ENCODE data around the gene MCEMP1. TPM values are rescaled to one million over a fixed set of nuclear protein-coding genes. Genes with fewer than 3 reads are reported as not detected.
A peak's percentile ranks its signal among the peaks of the same experiment; 100 is the strongest.

Gene MCEMP1, protein sequence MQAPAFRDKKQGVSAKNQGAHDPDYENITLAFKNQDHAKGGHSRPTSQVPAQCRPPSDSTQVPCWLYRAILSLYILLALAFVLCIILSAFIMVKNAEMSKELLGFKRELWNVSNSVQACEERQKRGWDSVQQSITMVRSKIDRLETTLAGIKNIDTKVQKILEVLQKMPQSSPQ
- total RNA-seq (2014; rRNA removed; shearing (Covaris generic); ENCODE audit: low replicate concordance): not detected in 2 replicates

DNA sequence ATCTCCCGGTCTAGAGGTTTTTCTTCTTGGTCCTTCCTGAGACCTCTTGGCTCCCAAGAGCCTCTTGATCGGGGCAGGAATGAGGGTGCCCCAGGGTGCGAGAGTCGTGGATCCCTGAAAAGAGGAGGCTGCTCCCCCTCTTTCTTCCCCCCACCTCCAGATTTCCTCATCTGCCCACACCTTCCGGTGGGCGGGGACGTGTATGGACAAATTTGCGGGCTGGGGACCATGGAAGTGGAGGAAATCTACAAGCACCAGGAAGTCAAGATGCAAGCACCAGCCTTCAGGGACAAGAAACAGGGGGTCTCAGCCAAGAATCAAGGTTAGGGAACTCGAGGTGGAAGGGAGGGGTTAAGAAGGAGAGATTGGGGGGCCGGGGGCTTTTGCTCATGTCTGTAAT is at the start of gene MCEMP1:
MCEMP1 (plus strand) TSS at position 237 of the 400 bp plus-strand sequence; CDS start at position 268, 31 bp downstream.
- Histone ChIP-seq H3K4me2 (ENCODE audit: low read depth, low read length, poor library complexity, severe bottlenecking) (no peak within 1 kb of the TSS), H4K20me1 (ENCODE audit: insufficient read depth, low read depth, low read length) (0 out of 2 replicates have a peak, but pooled peaks cover 4% of the 10 kb centered on the region), H3K36me3 (ENCODE audit: insufficient read depth, low read length) (no peaks in the 10 kb centered on the region), H3K79me2 (ENCODE audit: low read length) (peaks cover 11% of the 10 kb centered on the region), H3K27ac (ENCODE audit: low read length) (no peak within 1 kb of the TSS), H3K9ac (ENCODE audit: low read length) (no peak within 1 kb of the TSS), H3K4me3 (ENCODE audit: low read length) (no peak within 1 kb of the TSS), H3K9me2 (replicated peaks; ENCODE audit: insufficient read depth, low read length) (no peaks in the 10 kb centered on the region), H3K27me3 (ENCODE audit: low read length) (no peaks in the 10 kb centered on the region), H2AFZ (ENCODE audit: low read length) (no peak within 1 kb of the TSS), H3K4me1 (ENCODE audit: low read length) (peaks cover 17% of the 10 kb centered on the region), H3K9me3 (ENCODE audit: low read length) (no peaks in the 10 kb centered on the region)
- no peak for DNase-seq

DNA sequence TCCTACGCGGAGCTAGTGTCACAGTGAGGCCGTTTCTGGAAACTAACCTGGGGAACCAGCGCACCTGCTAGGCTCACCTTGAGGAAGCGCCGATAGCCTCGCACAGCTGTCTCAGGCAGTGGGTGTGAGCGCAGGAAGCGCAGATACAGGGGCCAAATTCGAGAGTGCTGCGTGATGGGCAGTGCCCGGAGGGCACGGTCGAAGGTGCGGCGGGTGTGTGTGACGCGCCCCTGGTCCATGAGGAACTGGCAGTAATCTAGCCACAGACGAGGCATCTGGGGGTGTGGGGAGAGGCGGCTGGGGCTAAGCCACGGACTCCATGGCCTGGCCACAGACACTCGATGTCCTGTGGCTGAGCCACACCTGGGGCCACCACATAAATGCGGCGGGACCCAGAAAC is 49.7 kb upstream of the MCEMP1 start:
- Histone ChIP-seq H3K4me1 (ENCODE audit: low read length) (peaks cover 19% of the 10 kb centered on the region), H4K20me1 (ENCODE audit: insufficient read depth, low read depth, low read length) (peaks cover 23% of the 10 kb centered on the region; the same call in 1 of the 2 replicates), H3K27ac (ENCODE audit: low read length) (no peak overlapping the region), H3K9ac (ENCODE audit: low read length) (no peak overlapping the region), H3K79me2 (ENCODE audit: low read length) (peaks cover 53% of the 10 kb centered on the region), H3K9me2 (replicated peaks; ENCODE audit: insufficient read depth, low read length) (no peaks in the 10 kb centered on the region), H3K4me3 (ENCODE audit: low read length) (no peak overlapping the region), H3K4me2 (ENCODE audit: low read depth, low read length, poor library complexity, severe bottlenecking) (no peak overlapping the region), H3K9me3 (ENCODE audit: low read length) (no peaks in the 10 kb centered on the region), H2AFZ (ENCODE audit: low read length) (no peak overlapping the region), H3K36me3 (ENCODE audit: insufficient read depth, low read length) (no peaks in the 10 kb centered on the region; the same call in 1 of the 2 replicates), H3K27me3 (ENCODE audit: low read length) (no peaks in the 10 kb centered on the region)
- no peak for DNase-seq

DNA sequence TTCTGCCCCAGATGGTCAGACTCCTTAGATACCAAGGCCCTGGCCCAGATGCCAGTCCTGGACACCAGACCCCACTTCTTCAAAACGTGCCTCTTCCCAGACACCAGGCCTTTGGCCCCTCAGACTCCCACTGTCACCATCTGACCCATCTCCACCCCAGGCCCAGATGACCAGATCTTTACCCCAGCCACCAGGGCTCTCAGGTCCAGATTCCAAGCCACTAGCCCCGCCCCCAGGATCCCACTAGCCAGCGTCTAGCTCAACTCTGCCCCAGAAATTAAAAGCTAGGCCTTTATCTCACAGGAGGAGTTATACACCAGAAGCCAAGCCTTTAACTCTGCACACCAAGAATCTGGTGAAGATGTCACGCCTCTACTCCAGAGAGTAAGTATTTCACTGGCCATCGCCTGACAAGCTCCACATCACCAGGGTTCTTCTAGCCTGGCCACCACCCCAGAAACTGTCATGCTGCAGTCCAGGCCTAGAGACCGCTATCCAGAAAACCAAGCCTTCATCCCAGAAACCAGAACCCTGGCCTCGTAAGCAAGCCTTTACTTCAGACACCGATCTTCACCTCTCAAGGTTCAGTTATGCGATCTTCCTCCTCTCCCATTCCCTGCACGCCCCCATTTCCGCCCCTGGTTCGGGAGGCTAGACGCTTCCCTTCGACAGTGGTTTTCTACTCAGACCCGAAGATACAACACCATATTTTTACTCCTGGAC is 48.1 kb upstream of the MCEMP1 start:
- Histone ChIP-seq H3K9me3 (ENCODE audit: low read length) (no peaks in the 10 kb centered on the region), H4K20me1 (ENCODE audit: insufficient read depth, low read depth, low read length) (peaks cover 20% of the 10 kb centered on the region; the same call in 1 of the 2 replicates), H3K9ac (ENCODE audit: low read length) (peak overlapping the region; percentile 88), H3K4me1 (ENCODE audit: low read length) (peaks cover 19% of the 10 kb centered on the region), H3K4me3 (ENCODE audit: low read length) (peak overlapping the region; percentile 97), H3K79me2 (ENCODE audit: low read length) (peaks cover 53% of the 10 kb centered on the region), H3K36me3 (ENCODE audit: insufficient read depth, low read length) (no peaks in the 10 kb centered on the region), H3K9me2 (replicated peaks; ENCODE audit: insufficient read depth, low read length) (no peaks in the 10 kb centered on the region), H3K27me3 (ENCODE audit: low read length) (no peaks in the 10 kb centered on the region), H3K27ac (ENCODE audit: low read length) (no peak overlapping the region), H2AFZ (ENCODE audit: low read length) (no peak overlapping the region), H3K4me2 (ENCODE audit: low read depth, low read length, poor library complexity, severe bottlenecking) (peak overlapping the region; percentile 87)
- DNase-seq: no peak

DNA sequence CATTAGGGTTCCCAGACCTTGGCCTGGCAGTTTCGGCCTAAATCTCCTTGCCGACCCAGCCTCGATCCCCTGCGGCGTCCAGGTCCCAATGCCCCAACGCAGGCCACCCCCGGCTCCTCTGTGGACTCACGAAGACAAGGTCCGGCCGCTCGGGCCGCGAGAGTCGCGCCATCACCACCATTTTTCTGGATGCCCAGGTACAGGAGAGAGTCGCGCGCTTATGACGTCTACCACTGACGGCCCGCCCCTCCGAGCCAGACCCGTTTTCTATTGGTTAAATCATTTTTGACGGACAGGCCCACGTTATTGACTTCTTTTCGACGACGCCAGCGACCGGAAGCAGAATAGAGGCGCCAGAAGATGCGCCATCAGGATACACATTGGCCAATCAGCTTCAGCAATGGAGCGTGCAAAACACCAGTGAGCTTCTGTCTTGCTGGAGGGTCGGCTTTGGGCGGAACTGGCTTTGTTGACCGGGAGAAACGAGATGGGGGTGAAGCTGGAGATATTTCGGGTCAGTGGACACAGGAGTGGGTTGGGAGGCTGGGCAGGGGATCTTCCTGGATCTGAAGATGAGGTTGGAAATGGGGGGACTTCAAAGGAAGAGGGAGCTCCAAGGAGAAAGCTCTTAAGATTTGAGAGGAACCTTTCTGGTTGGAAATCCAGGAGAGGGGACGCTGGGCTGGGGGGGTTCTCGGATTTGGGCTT is 47.4 kb upstream of the MCEMP1 start, which contains the start of the genes PET100 and XAB2:
PET100 (plus strand) TSS at position 447 of the 708 bp plus-strand sequence; CDS start at position 488, 41 bp downstream.
XAB2 (minus strand) TSS at position 199 of the 708 bp plus-strand sequence; CDS start at position 181, 18 bp downstream.
- H3K4me3 ChIP-seq (ENCODE audit: low read length): peak within 1 kb of the TSS; percentile 97
- no peaks in the 10 kb centered on the region for H3K9me3 ChIP-seq (ENCODE audit: low read length)
- H3K4me2 ChIP-seq (ENCODE audit: low read depth, low read length, poor library complexity, severe bottlenecking): peak within 1 kb of the TSS; percentile 92
- H3K36me3 ChIP-seq (ENCODE audit: insufficient read depth, low read length): no peaks in the 10 kb centered on the region
- no peaks in the 10 kb centered on the region for H3K9me2 ChIP-seq (replicated peaks; ENCODE audit: insufficient read depth, low read length)
- no peak within 1 kb of the TSS for H2AFZ ChIP-seq (ENCODE audit: low read length)
- peaks cover 53% of the 10 kb centered on the region for H3K79me2 ChIP-seq (ENCODE audit: low read length)
- H3K27ac ChIP-seq (ENCODE audit: low read length): no peak within 1 kb of the TSS
- peaks cover 19% of the 10 kb centered on the region for H3K4me1 ChIP-seq (ENCODE audit: low read length)
- H4K20me1 ChIP-seq (ENCODE audit: insufficient read depth, low read depth, low read length): peaks cover 20% of the 10 kb centered on the region; the same call in 1 of the 2 replicates
- peak; percentile 98 for DNase-seq
- peak within 1 kb of the TSS; percentile 95 for H3K9ac ChIP-seq (ENCODE audit: low read length)
- H3K27me3 ChIP-seq (ENCODE audit: low read length): no peaks in the 10 kb centered on the region

DNA sequence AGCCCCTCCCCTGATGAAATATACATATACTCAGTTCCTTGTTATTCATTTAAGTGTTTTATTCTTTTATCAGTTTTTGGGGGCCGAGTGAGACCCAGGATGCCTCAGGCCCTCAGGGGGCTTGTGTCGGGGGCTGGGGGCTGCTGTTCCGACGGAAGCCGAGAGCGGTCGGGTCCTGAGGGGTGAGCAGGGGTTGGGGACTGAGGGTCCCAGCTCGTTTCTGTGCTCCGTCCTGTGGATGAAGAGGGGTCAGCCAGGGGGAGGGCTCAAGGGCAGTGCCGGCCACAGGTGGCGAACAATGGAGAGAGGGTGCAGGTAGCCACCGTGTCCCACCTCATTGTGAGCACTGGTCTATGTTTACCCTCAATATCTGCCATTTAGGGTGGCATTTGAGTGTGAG is 45.3 kb upstream of the MCEMP1 start:
- H3K4me3 ChIP-seq (ENCODE audit: low read length): no peak overlapping the region
- H2AFZ ChIP-seq (ENCODE audit: low read length): no peak overlapping the region
- no peak for DNase-seq
- H3K36me3 ChIP-seq (ENCODE audit: insufficient read depth, low read length): no peaks in the 10 kb centered on the region
- no peaks in the 10 kb centered on the region for H3K9me3 ChIP-seq (ENCODE audit: low read length)
- no peak overlapping the region for H3K4me2 ChIP-seq (ENCODE audit: low read depth, low read length, poor library complexity, severe bottlenecking)
- H3K9me2 ChIP-seq (replicated peaks; ENCODE audit: insufficient read depth, low read length): no peaks in the 10 kb centered on the region
- H3K79me2 ChIP-seq (ENCODE audit: low read length): peaks cover 46% of the 10 kb centered on the region
- H4K20me1 ChIP-seq (ENCODE audit: insufficient read depth, low read depth, low read length): peaks cover 20% of the 10 kb centered on the region; the same call in 1 of the 2 replicates
- H3K27me3 ChIP-seq (ENCODE audit: low read length): no peaks in the 10 kb centered on the region
- no peak overlapping the region for H3K27ac ChIP-seq (ENCODE audit: low read length)
- H3K9ac ChIP-seq (ENCODE audit: low read length): no peak overlapping the region
- H3K4me1 ChIP-seq (ENCODE audit: low read length): peaks cover 21% of the 10 kb centered on the region

DNA sequence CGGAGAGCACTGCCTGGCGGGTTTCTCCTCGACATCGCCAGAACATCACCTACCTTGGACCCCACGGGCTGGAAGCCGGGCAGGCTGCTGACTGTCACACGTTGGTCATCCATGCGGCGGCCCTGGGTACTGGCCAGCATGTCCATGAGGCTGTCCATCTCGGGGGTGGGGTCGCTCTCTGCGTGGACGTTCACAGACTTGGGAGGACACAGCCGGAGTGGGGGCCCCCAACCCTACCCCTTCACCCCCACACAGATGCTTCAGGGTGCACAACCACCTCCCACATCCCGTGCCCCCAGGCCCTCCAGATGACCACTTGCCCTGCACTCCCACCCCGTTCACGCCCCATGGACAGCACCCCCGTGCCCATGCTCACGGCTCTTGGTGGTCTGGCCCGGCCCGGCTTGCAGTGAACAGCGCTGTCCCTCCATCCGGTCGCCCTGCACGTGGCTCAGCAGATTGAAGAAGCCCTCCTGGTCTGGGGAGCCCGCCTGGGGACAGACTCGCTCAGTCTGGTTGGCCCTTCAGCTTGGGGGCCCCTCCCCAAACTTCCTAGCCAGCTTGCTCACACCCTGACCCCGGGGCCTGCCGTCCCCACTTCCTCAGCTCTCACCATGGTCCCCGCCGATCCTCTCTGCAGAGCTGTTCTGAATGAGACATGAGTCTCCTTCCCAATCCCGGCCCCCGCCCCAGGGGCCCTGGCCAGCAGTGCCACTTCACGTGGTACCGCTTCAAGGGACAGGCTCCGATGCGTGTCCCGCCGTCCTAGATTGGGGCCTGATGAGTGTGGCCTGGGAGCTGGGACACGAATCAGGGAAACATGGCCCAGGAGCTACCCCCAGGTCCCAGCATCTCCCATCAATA is 44.3 kb upstream of the MCEMP1 start:
- Histone ChIP-seq H3K9ac (ENCODE audit: low read length) (no peak overlapping the region), H2AFZ (ENCODE audit: low read length) (no peak overlapping the region), H4K20me1 (ENCODE audit: insufficient read depth, low read depth, low read length) (peaks cover 12% of the 10 kb centered on the region; the same call in 1 of the 2 replicates), H3K4me3 (ENCODE audit: low read length) (no peak overlapping the region), H3K4me1 (ENCODE audit: low read length) (peaks cover 24% of the 10 kb centered on the region), H3K27ac (ENCODE audit: low read length) (no peak overlapping the region), H3K36me3 (ENCODE audit: insufficient read depth, low read length) (no peaks in the 10 kb centered on the region), H3K9me2 (replicated peaks; ENCODE audit: insufficient read depth, low read length) (no peaks in the 10 kb centered on the region), H3K79me2 (ENCODE audit: low read length) (peaks cover 41% of the 10 kb centered on the region), H3K9me3 (ENCODE audit: low read length) (no peaks in the 10 kb centered on the region), H3K27me3 (ENCODE audit: low read length) (no peaks in the 10 kb centered on the region), H3K4me2 (ENCODE audit: low read depth, low read length, poor library complexity, severe bottlenecking) (no peak overlapping the region)
- DNase-seq: no peak

DNA sequence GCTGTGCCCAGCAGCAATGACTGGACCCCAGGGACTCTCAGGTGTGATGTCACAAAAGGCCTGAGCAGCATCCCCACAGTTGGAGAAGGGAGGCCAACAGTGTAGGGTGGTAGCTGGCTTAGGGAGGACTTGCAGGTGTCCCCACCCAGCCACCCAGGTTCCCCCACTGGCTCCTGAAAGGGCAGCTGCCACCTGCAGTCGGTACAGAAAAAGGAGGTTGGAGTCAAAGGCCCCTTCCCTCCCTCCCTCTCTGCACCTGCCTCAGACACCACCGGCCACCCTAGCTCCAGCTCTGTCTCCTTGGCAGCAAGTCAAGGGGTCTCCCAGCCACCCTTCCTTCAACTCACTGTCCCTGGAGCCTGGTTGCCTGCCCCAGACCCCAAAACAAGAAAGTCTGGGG is 43.2 kb upstream of the MCEMP1 start, which contains the start of gene PCP2:
PCP2 (minus strand) TSS at position 22 of the 400 bp plus-strand sequence. CDS start 262 bp downstream, outside the sequence.
- Histone ChIP-seq H3K79me2 (ENCODE audit: low read length) (peaks cover 41% of the 10 kb centered on the region), H3K9ac (ENCODE audit: low read length) (no peak within 1 kb of the TSS), H3K4me1 (ENCODE audit: low read length) (peaks cover 22% of the 10 kb centered on the region), H4K20me1 (ENCODE audit: insufficient read depth, low read depth, low read length) (peaks cover under 1% of the 10 kb centered on the region; the same call in 1 of the 2 replicates), H3K27ac (ENCODE audit: low read length) (no peak within 1 kb of the TSS), H3K36me3 (ENCODE audit: insufficient read depth, low read length) (no peaks in the 10 kb centered on the region), H3K9me3 (ENCODE audit: low read length) (no peaks in the 10 kb centered on the region), H2AFZ (ENCODE audit: low read length) (no peak within 1 kb of the TSS), H3K4me2 (ENCODE audit: low read depth, low read length, poor library complexity, severe bottlenecking) (no peak within 1 kb of the TSS), H3K9me2 (replicated peaks; ENCODE audit: insufficient read depth, low read length) (no peaks in the 10 kb centered on the region), H3K4me3 (ENCODE audit: low read length) (no peak within 1 kb of the TSS), H3K27me3 (ENCODE audit: low read length) (no peaks in the 10 kb centered on the region)
- DNase-seq: no peak

Data from Karpas-422 (cell line).